Measurements from ENCODE around the gene PTPRN2.

Gene PTPRN2

GRCh38 chr7:157622408-157623205 is 965.0 kb downstream of the PTPRN2 start:
- no peak overlapping the region for H3K4me3 ChIP-seq (ENCODE audit: low read depth, low read length)
- no peak for TF ChIP-seq CTCF (IDR thresholded peaks at IDR 0.05; ENCODE audit: control insufficient read depth, extremely low read depth, insufficient read depth)
- no peak for DNase-seq (ENCODE audit: low read depth)

GRCh38 chr7:157622000-157622399 is 965.6 kb downstream of the PTPRN2 start:
- no peak for DNase-seq (ENCODE audit: low read depth)
- H3K4me3 ChIP-seq (ENCODE audit: low read depth, low read length) = no peak overlapping the region
- TF ChIP-seq CTCF (IDR thresholded peaks at IDR 0.05; ENCODE audit: control insufficient read depth, extremely low read depth, insufficient read depth) = no peak

- DNase-seq (ENCODE audit: low read depth) = peak; percentile 72
- no peak overlapping the region for H3K4me3 ChIP-seq (ENCODE audit: low read depth, low read length)
- TF ChIP-seq CTCF (IDR thresholded peaks at IDR 0.05; ENCODE audit: control insufficient read depth, extremely low read depth, insufficient read depth) = no peak
Measured at GRCh38 chr7:157621131-157621681, 966.4 kb downstream of the PTPRN2 start.

- no peak for TF ChIP-seq CTCF (IDR thresholded peaks at IDR 0.05; ENCODE audit: control insufficient read depth, extremely low read depth, insufficient read depth)
- H3K4me3 ChIP-seq (ENCODE audit: low read depth, low read length) = no peak overlapping the region
- no peak for DNase-seq (ENCODE audit: low read depth)
Measured at GRCh38 chr7:157620616-157621015, 967.0 kb downstream of the PTPRN2 start.

- DNase-seq (ENCODE audit: low read depth) = no peak
- no peak overlapping the region for H3K4me3 ChIP-seq (ENCODE audit: low read depth, low read length)
- TF ChIP-seq CTCF (IDR thresholded peaks at IDR 0.05; ENCODE audit: control insufficient read depth, extremely low read depth, insufficient read depth) = no peak
Measured at GRCh38 chr7:157619753-157620525, 967.7 kb downstream of the PTPRN2 start.

- no peak for DNase-seq (ENCODE audit: low read depth)
- no peak overlapping the region for H3K4me3 ChIP-seq (ENCODE audit: low read depth, low read length)
- no peak for TF ChIP-seq CTCF (IDR thresholded peaks at IDR 0.05; ENCODE audit: control insufficient read depth, extremely low read depth, insufficient read depth)
Measured at GRCh38 chr7:157618823-157619606, 968.6 kb downstream of the PTPRN2 start.

Data from LNCaP clone FGC (cell line).